T-helper 17 cell (primary cell): ENCODE results near the gene INPP5A. TPM values are rescaled to one million over a fixed set of nuclear protein-coding genes. Genes with fewer than 3 reads are reported as not detected.

Source experiments
- ATAC-seq: fragments of 150-1000 bp; cut with Tn5 transposase; 2 replicates; pipeline ENCODE4 v1.10.0; 2021; ENCODE audit warnings: mild to moderate bottlenecking, moderate library complexity
- DNase-seq, 3 donors: peaks; one replicate each; pipeline versions ENCODE4 v3.0.0 to v3.0.0-alpha.2; 2020 to 2021
- H3K9me3 ChIP-seq: one replicate; pipeline ENCODE4 v1.7.0; 2013; ENCODE audit warnings: low read length, mild to moderate bottlenecking; ENCODE audit not compliant: control insufficient read depth, poor library complexity, severe bottlenecking
- H3K27ac Mint-ChIP-seq: one replicate; pipeline ENCODE4 v1.8.0; 2022; ENCODE audit warnings: mild to moderate bottlenecking, moderate library complexity, mixed read lengths
- H3K27me3 Mint-ChIP-seq: one replicate; pipeline ENCODE4 v1.8.0; 2022; ENCODE audit warnings: mixed read lengths
- H3K36me3 Mint-ChIP-seq: one replicate; pipeline ENCODE4 v1.8.0; 2022; ENCODE audit warnings: low read depth, mixed read lengths
- H3K4me1 Mint-ChIP-seq: one replicate; pipeline ENCODE4 v1.8.0; 2022; ENCODE audit warnings: mild to moderate bottlenecking, mixed read lengths
- H3K4me3 Mint-ChIP-seq: one replicate; pipeline ENCODE4 v1.8.0; 2022; ENCODE audit warnings: mild to moderate bottlenecking, moderate library complexity, mixed read lengths
- total RNA-seq, 4 donors: library from RNA in 2 of 4; stranded (reverse) in 2 of 4; gene quantifications; one replicate each; pipeline ENCODE4 v1.2.3 and lab custom pipeline; 2022 to 2026

INPP5A gene
- total RNA-seq, 2 donors from 2014 or later = 17.6 to 24.7 TPM

GRCh38 chr10:132807621-132808049, 270.0 kb downstream of the INPP5A start:
- Mint-ChIP-seq H3K36me3 (no peaks in the 10 kb centered on the region), H3K27ac (no peak overlapping the region), H3K27me3 (peaks cover 12% of the 10 kb centered on the region), H3K4me1 (no peaks in the 10 kb centered on the region), H3K4me3 (no peak overlapping the region)
- ATAC-seq (no peak), DNase-seq (no peak)
- no peaks in the 10 kb centered on the region for H3K9me3 ChIP-seq

- Mint-ChIP-seq H3K4me1 (no peaks in the 10 kb centered on the region), H3K36me3 (no peaks in the 10 kb centered on the region), H3K27ac (no peak overlapping the region), H3K27me3 (peaks cover 7% of the 10 kb centered on the region), H3K4me3 (no peak overlapping the region)
- no peak for ATAC-seq
- no peaks in the 10 kb centered on the region for H3K9me3 ChIP-seq
- DNase-seq = no peak
These were observed 271.0 kb downstream of the INPP5A start for GRCh38 chr10:132808383-132809231.

- Mint-ChIP-seq H3K4me3 (no peak overlapping the region), H3K36me3 (no peaks in the 10 kb centered on the region), H3K27me3 (peaks cover 11% of the 10 kb centered on the region), H3K4me1 (no peaks in the 10 kb centered on the region), H3K27ac (no peak overlapping the region)
- DNase-seq (no peak), ATAC-seq (no peak)
- H3K9me3 ChIP-seq = no peaks in the 10 kb centered on the region
These were observed 271.9 kb downstream of the INPP5A start for GRCh38 chr10:132809232-132810140.

GRCh38 chr10:132810141-132810806, 272.7 kb downstream of the INPP5A start:
- H3K27ac Mint-ChIP-seq = no peak overlapping the region
- H3K27me3 Mint-ChIP-seq = peaks cover 12% of the 10 kb centered on the region
- DNase-seq (no peak), ATAC-seq (no peak)
- no peak overlapping the region for H3K4me3 Mint-ChIP-seq
- no peaks in the 10 kb centered on the region for H3K4me1 Mint-ChIP-seq
- no peaks in the 10 kb centered on the region for H3K36me3 Mint-ChIP-seq
- H3K9me3 ChIP-seq = no peaks in the 10 kb centered on the region

- H3K27me3 Mint-ChIP-seq = peaks cover 20% of the 10 kb centered on the region
- H3K36me3 Mint-ChIP-seq = no peaks in the 10 kb centered on the region
- no peaks in the 10 kb centered on the region for H3K4me1 Mint-ChIP-seq
- DNase-seq (no peak), ATAC-seq (no peak)
- no peak overlapping the region for H3K27ac Mint-ChIP-seq
- no peaks in the 10 kb centered on the region for H3K9me3 ChIP-seq
- no peak overlapping the region for H3K4me3 Mint-ChIP-seq
These were observed 273.5 kb downstream of the INPP5A start for GRCh38 chr10:132810807-132811700.

- H3K4me1 Mint-ChIP-seq = peaks cover under 1% of the 10 kb centered on the region
- peaks cover 29% of the 10 kb centered on the region for H3K27me3 Mint-ChIP-seq
- no peak overlapping the region for H3K27ac Mint-ChIP-seq
- no peak for ATAC-seq
- no peaks in the 10 kb centered on the region for H3K9me3 ChIP-seq
- no peaks in the 10 kb centered on the region for H3K36me3 Mint-ChIP-seq
- no peak for DNase-seq
- no peak overlapping the region for H3K4me3 Mint-ChIP-seq
These were observed 274.4 kb downstream of the INPP5A start for GRCh38 chr10:132811891-132812481.

- Mint-ChIP-seq H3K4me1 (peaks cover 6% of the 10 kb centered on the region), H3K27ac (no peak overlapping the region), H3K27me3 (peaks cover 35% of the 10 kb centered on the region), H3K36me3 (peaks cover 2% of the 10 kb centered on the region), H3K4me3 (no peak overlapping the region)
- H3K9me3 ChIP-seq = no peaks in the 10 kb centered on the region
- DNase-seq = no peak
- ATAC-seq = no peak
These were observed 274.9 kb downstream of the INPP5A start for GRCh38 chr10:132812520-132812919.

- Mint-ChIP-seq H3K36me3 (peaks cover 2% of the 10 kb centered on the region), H3K27me3 (peaks cover 40% of the 10 kb centered on the region), H3K4me3 (no peak overlapping the region), H3K4me1 (peaks cover 6% of the 10 kb centered on the region), H3K27ac (no peak overlapping the region)
- no peak for DNase-seq
- no peaks in the 10 kb centered on the region for H3K9me3 ChIP-seq
- ATAC-seq = no peak
These were observed 275.4 kb downstream of the INPP5A start for GRCh38 chr10:132813001-132813401.

GRCh38 chr10:132813560-132814468, 276.2 kb downstream of the INPP5A start:
- H3K9me3 ChIP-seq = no peaks in the 10 kb centered on the region
- H3K36me3 Mint-ChIP-seq = peaks cover 2% of the 10 kb centered on the region
- no peak for ATAC-seq
- H3K4me1 Mint-ChIP-seq = peaks cover 6% of the 10 kb centered on the region
- H3K4me3 Mint-ChIP-seq = no peak overlapping the region
- no peak overlapping the region for H3K27ac Mint-ChIP-seq
- H3K27me3 Mint-ChIP-seq = peaks cover 44% of the 10 kb centered on the region
- no peak for DNase-seq

GRCh38 chr10:132814469-132814856, 276.9 kb downstream of the INPP5A start:
- no peak overlapping the region for H3K27ac Mint-ChIP-seq
- H3K36me3 Mint-ChIP-seq = peaks cover 2% of the 10 kb centered on the region
- no peak overlapping the region for H3K4me3 Mint-ChIP-seq
- DNase-seq (no peak), ATAC-seq (no peak)
- H3K27me3 Mint-ChIP-seq = peaks cover 42% of the 10 kb centered on the region
- peaks cover 6% of the 10 kb centered on the region for H3K4me1 Mint-ChIP-seq
- no peaks in the 10 kb centered on the region for H3K9me3 ChIP-seq

- DNase-seq (no peak), ATAC-seq (no peak)
- Mint-ChIP-seq H3K27ac (no peak overlapping the region), H3K27me3 (peaks cover 37% of the 10 kb centered on the region), H3K4me1 (peaks cover 6% of the 10 kb centered on the region), H3K36me3 (peaks cover 2% of the 10 kb centered on the region), H3K4me3 (no peak overlapping the region)
- no peaks in the 10 kb centered on the region for H3K9me3 ChIP-seq
These were observed 277.7 kb downstream of the INPP5A start for GRCh38 chr10:132815168-132815857.
